HG02798 (cell line): ENCODE results near the gene BHLHE23.

ENCODE experiments used
- ATAC-seq: cut with Tn5 transposase; IDR thresholded peaks from one replicate; pipeline ENCODE4 v1.9.1; 2021; ENCODE audit warnings: mild to moderate bottlenecking; ENCODE audit not compliant: unreplicated experiment, poor library complexity

BHLHE23 gene

DNA sequence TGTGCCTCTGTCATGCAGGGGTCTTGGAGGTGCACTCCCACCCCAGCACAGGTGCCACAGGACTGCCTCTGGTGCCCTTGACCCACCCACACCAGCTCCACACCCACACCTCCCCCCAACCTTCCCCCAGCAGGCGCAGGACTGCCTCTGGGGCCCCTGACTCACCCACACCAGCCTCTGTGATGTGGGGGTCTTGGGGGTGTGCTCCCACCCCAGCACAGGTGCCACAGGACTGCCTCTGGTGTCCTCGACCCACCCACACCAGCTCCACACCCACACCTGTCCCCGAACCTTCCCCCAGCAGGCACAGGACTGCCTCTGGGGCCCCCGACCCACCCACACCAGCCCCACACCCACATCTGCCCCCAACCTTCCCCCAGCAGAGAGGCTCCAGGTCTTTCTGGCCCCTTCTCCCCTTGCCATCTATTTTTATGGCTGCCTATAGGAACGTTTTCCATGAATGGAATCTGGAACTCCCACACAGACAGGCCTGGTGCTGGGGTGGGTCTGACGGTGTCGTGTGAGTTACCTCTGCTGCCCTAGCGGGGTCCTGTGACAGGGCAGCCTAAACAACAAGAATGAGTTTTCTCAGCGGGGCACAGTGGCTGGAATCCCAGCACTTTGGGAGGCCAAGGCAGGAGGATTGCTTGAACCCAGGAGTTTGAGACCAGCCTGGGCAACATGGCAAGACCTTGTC is 30.8 kb downstream of the BHLHE23 start:
- ATAC-seq: no peak

DNA sequence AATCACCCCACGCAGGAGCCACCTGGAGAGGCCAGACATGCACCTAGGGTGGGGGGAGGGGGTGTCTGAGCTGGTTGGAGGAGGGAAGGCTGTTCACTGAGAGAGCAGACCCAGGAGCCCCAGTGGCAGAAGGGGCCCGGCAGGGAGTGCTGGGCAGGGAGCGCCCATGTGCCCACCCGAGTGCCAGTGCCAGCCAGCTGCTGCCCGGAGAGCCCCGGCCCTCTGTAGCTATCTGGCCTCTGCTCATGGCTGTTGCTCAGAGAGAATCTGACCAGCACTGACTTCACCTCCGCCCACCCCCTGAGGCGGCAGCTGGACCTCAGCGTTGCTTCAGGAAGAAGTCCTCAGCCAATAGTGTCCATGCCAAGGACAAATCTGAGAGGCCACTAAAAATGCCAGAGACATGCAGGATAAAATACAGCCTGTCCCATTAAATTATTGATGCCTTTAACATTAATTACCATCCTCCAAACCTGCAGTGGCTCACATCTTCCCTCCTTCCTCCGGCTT is 31.5 kb downstream of the BHLHE23 start:
- no peak for ATAC-seq

DNA sequence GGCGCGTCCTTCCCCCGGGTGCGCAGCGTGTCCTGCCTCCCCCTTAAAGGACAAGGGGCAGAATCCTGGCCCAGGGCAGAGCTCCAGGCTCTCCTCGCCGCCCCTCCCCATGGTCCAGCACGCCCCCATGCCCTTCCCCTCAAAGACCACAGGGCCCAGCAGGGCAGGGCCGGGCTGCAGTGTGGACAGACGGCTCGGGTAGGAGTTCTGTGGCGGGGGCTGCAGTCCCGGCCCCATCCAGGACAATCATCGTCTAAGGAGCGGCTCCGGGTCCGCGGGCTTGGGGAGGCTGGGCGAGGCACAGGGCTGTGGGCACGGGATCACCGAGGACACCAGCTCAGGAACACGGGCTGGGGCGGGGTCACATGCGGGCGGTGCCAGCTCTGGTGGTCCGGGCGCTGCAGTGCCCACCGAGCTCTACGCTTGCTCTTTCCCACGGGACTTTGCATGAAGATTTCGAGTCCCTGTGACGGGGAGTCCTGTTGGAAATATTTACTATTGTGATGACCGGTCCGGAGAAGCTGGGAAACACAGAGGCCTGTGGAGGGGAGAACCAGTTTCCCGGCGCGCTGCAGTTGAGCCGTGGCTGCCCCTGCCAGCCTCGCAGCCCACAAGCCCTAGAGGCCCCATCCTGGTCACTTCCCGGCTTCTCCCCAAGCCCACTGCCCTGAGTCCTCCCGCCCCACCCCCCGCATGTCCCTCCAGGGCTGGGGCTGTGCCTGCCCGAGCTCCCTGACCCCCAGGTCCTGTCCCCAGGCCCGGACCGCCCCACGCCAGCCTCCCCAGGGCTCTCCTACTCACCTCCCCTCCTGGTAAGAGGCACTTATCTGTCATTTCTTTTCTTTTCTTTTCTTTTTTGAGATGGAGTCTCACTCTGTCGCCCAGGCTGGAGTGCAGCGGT is 33.7 kb downstream of the BHLHE23 start:
- ATAC-seq: no peak

DNA sequence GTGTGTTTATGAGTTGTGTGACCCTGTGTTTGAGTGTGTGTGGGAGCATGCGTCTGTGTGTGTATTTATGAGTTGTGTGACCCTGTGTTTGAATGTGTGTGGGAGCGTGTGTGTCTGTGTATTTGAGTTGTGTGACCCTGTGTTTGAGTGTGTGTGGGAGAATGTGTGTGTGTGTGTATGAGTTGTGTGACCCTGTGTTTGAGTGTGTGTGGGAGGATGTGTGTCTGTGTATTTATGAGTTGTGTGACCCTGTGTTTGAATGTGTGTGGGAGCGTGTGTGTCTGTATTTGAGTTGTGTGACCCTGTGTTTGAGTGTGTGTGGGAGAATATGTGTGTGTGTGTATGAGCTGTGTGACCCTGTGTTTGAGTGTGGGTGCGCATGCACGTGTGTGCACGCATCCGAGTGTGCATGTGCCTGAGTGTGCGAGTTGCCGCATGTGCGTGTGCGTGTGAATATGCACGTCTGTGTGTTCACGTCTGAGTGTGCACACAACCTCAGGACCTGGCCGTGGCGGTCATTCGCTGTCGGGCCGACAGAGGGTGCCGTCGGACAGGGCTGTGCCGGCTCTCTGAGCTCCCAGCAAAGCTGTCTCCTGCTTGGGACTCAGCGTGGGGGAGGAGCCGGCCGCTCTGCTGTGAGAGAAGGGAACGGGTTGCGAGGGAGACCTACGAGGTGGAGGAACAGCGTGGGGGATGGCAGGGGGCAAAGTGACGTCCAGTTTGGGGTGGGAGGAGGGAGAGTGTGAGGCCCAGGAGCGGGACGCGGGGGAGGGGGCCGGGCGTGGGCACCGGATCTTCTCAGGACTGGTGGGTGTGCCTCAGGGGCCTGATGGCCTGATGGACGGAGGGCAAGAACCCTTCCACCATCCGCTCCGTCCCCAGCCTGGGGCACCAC is 34.6 kb downstream of the BHLHE23 start:
- ATAC-seq: peak; percentile 73

DNA sequence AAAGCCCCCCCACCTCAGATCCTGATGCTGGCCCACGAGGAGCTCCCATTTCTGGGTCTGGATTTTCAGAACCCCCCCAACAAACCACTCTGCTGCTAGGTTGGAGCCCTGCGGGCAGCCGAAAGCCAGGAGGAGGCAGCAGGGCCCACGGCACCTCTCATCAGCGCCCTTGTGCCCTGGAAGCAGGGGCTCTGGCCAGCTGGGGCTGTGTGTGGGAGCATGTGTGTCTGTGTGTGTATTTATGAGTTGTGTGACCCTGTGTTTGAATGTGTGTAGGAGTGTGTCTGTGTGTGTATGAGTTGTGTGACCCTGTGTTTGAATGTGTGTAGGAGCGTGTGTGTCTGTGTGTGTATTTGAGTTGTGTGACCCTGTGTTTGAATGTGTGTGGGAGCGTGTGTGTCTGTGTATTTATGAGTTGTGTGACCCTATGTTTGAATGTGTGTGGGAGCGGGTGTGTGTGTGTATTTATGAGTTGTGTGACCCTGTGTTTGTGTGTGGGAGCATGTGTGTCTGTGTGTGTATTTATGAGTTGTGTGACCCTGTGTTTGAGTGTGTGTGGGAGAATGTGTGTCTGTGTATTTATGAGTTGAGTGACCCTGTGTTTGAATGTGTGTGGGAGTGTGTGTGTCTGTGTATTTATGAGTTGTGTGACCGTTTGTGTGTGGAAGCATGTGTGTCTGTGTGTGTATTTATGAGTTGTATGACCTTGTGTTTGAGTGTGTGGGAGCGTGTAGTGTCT is 35.4 kb downstream of the BHLHE23 start:
- ATAC-seq: no peak

DNA sequence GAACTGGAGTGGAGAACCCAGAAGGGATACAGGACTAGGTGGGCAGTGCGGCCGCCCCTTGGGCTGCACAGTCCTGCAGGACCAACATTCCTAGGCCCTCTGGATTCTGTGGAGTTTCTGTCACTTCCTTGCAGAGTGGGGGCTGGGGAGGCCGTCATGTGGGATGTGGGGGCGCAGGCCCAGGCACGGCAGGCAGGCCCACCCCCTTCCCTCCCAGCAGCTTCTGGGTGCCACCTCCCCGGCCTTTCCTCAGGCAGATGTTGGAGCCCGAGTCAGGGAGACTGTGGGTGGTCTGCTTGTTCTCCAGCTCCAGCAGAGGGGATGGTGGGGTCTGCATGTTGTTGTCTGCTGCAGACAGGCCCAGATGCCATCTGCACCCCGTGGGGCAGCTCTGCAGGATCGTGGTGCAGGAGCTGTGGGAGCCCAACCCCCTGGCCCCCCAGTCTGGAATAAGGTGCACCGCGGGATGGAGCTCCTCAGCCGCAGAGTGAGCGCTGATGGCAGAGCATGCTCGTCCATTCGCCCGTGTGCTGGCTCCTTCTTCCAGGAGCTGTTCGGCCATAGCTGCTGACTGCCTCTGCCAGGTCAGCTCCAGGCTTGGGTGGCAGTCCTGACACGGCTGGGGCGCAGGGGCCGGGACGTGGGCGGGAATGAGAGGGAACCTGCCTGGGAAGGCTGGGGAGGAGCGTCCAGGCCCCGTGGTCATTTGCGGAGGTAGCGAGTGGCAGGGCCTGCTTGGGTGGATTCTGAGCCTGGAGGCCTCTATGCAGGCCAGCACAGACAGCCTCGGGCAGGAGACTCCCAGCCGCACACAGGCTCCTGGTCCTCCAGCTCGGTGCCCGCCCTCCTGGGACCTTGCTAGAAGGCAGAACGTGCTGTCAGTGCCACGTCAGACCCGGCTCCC is 36.2 kb downstream of the BHLHE23 start:
- no peak for ATAC-seq

DNA sequence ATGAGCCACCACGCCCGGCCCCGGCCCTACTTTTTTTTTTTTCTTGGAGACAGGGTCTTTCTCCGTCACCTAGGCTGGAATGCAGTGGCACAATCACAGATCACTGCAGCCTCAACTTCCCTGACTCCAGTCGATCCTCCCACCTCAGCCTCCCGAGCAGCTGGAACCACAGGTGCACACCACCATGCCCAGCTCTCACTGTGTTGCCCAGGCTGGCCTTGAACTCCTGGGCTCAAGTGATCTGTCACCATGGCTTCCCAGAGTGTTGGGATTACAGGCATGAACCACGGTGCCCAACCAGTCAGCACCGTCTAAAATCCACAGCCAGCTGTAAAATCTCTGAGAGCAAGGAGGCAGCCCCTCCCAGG is 36.8 kb downstream of the BHLHE23 start:
- no peak for ATAC-seq

DNA sequence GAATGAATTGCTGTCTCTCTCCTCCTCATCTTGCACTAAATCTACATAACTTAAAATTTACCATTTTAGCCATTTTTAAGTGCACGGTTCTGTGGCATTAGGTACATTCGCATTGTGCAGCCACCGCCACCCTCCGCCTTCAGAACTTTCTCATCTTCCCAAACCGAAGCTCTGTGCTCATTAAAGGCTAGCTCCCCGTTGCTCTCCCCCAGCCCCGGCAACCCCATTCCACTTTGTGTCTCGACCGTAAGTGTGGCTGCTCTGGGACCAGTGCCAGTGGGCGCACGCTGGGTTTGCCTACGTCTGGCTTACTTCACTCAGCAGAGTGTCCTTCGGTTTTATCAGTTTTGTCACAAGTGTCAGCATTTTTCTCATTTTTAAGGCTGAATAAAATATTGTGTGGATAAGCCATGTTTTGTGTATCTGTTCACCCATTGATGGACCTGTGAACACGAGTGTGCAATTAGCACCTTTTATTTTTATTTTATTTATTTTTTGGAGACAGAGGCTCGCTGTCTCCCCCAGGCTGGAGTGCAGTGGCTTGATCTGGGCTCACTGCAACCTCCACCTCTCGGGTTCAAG is 37.5 kb downstream of the BHLHE23 start:
- no peak for ATAC-seq

DNA sequence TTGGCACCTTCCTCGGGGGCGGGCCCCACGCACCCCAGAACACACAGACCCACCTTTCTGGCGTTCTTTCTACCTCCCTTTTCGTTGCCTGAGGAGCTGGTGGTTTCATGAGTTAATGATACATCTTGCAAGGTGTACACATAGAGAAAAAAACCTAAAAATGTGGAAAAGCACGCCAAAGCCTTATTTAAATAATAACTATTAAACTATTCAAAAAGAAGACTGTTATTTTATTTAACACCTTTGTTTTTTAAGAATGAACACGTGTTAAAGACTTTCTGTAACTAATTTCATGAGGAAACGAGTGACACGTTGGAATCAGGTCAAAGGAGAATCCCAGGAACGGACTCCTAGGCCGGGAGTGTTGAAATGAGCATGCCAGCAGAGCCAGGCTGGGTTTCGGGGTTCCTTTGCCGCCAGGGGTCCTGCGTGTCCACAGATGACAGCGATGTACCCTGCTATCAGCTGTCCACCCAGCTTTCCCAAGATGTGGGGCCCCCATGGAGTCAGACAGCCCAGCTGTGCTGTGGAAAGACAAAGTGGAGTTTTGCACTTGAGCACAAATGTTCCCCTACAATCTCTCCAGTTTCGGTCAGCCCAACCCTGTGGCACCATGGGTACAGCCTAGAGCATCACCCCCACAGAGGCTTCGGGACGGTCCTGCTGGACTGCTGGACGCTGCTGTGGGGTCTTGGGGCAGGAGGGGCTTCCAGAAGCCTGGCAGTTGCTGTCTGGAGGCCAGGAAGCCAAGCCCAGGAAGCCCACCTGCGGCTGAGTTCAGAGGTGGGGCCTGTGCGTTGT is 38.2 kb downstream of the BHLHE23 start:
- no peak for ATAC-seq

DNA sequence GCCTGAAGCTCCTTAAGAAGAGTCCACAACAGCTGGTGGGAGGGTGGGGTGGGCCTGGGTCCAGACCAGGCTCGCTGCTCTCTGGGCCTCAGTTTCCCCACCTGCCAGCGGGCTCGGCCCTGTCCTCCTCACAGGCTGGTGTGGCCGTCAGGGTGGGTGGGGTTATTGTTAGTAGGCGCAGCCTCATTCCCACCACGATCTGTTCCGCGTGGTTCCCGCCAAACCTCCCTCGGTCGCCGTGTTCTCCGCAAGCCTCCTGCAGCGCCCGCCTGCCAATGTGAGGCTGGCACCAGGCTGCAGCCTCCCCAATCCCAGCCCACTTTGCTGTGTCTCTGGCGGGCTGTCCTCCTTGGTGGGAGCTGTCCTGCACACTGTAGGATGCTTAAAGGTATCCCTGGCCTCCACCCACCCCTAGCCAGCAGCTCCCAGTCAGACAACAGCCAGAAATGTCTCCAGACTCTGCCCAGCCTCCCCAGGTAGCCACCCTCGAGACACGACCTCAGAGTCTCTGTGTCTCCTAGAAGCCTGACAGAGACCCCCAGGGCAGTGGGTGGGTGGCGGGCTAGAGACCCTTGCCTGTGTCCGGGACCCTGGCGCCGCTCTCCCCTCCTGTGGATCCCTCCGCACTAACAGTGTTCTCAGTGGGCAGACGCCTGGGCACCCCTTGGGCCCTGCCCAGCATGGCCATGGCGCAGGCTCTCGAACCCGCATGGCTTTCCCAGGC is 39.0 kb downstream of the BHLHE23 start:
- no peak for ATAC-seq

DNA sequence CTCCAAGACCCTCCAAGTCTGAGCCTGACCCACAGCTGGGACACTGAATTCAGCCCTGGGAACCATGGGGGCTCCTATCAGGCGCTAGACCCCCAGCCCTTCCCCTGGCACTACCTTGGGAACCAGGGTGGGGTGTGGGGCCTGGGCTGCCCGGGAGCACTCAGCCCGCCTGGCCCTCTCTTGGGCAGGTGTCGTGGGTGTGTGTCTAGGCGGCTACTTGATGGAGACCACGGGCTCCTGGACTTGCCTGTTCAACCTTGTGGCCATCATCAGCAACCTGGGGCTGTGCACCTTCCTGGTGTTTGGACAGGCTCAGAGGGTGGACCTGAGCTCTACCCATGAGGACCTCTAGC is 39.6 kb downstream of the BHLHE23 start:
- ATAC-seq: no peak

DNA sequence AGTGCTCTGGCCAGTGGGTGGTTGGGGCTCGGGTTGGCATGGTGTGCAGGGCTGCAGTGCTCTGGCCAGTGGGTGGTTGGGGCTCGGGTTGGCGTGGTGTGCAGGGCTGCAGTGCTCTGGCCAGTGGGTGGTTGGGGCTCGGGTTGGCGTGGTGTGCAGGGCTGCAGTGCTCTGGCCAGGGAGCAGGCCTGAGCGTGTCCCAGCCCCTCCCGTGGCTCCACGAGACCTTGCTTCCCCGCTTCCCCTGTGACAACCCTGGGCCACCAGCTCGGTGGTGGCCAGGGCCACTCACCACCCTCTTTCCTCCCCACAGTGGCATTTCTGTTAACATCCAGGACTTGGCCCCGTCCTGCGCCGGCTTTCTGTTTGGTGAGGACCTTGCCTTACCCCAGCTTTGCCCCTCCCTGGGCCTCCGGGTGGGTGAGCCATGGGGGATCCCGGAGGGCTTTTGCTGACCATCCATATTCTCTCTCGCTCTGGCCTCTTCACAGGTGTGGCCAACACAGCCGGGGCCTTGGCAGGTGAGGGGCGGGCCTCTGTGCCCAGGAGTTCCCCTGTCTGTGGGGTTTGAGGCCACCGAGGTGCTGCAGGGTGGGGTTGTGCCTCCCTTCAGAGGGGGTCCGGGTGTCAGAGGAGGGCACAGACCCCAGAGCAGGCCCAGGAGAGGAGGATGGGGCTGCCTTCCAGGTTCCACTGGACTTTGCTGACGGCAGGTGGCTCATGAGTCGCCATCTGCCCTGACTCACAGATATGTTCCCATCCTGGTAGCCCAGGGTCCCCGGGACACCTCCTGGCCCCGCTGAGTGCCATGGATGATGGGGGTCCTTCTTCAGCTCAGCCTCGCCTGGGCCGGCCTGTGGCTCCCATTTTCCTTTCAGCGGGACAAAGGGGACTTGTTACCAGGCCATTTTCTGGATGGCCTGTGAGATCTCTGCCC is 40.3 kb downstream of the BHLHE23 start:
- no peak for ATAC-seq

DNA sequence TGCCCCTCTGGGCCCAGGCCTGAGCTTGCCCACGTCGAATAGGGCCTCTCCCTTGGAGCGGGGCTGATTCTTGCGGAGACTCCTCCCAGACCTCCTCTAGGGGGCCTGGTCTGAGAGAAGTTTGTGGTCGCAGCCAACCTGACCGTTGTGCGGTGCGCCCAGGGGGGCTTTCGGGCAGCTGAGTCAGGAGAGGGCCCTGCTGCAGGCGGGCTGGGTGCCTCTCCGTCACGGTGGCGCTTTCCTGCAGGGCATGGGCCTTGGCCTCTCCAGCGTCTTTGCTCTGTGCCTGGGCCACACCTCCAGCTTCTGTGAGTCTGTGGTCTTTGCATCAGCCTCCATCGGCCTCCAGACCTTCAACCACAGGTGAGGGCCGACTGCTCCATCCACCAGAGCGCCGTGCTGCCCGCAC is 41.4 kb downstream of the BHLHE23 start:
- no peak for ATAC-seq

DNA sequence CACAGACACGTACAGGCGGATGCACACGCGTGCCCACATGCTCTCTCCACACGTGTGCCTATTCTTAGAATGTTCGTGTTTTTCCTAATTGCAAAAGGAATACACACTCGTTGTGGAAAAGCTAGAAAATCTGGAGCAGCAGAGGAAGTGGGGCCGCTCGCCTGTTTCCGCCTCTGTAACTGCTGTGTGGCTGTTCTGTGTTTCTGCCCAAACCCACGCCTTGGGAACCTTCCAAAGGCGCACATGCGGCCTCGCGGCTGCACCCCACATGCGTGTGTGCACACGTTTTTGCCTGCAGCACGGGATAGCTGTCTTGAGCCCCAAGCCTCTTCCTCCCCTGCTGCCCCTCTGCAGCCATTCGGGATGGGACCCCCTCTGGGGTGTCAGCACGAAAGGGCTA is 42.1 kb downstream of the BHLHE23 start:
- ATAC-seq: no peak

DNA sequence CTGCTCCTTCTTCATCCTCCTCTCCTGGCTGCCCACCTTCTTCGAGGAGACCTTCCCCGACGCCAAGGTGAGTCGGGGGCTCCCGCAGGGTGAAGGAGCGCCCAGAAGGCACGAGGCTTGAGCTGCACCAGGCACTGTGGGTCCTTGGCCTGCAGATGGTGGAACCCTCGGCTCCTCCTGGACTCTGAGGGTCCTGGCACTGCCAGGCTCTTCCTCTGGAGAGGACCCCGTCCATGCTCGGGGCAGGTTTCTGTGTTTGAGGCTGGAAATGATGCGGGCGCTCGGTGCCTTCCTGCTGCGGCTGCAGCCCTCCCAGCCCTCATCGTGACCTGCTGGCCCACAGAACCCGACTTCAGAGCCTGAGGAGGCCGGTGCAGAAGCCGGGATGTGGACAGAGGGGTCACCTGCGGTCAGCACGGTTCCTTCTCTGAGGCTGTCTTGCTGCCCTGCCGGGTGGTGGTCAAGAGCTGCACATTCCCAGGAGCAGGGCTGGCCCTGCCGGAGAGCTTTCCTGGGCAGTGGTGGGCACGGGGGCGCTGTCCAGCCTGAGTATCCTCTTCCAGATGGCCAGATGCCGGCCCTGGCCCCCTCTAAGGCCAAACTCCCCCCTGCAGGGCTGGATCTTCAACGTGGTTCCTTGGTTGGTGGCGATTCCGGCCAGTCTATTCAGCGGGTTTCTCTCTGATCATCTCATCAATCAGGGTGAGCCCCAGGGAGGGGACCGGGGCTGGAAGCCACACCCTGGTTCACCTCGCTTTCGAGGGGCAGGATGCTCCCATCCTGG is 43.0 kb downstream of the BHLHE23 start:
- ATAC-seq: no peak
